Gastroesophageal sphincter (tissue), 3 donors: Measurements from ENCODE around the gene XYLT1.

ENCODE experiments used
- CTCF ChIP-seq, 4 experiments: fragments of 200-600 bp in 2 of 4; fragments of 450-650 bp in 2 of 4; sonication (generic) in 1 of 4; IDR thresholded peaks; one replicate each; pipeline ENCODE4 v1.5.1; 2017 to 2019; ENCODE audit warnings: antibody characterized with exemption in 4 of 4, mild to moderate bottlenecking in 2 of 4, moderate library complexity in 2 of 4
- POLR2A ChIP-seq, 2 donors: fragments of 450-650 bp; IDR thresholded peaks; one replicate each; pipeline ENCODE4 v1.6.1; 2017; ENCODE audit warnings: antibody characterized with exemption in 2 of 2, mild to moderate bottlenecking in 2 of 2, moderate library complexity in 1 of 2
- POLR2AphosphoS5 ChIP-seq: sonication (generic); formaldehyde crosslinking; IDR thresholded peaks from one replicate; pipeline ENCODE4 v1.6.1; 2017; ENCODE audit warnings: antibody characterized with exemption

DNA sequence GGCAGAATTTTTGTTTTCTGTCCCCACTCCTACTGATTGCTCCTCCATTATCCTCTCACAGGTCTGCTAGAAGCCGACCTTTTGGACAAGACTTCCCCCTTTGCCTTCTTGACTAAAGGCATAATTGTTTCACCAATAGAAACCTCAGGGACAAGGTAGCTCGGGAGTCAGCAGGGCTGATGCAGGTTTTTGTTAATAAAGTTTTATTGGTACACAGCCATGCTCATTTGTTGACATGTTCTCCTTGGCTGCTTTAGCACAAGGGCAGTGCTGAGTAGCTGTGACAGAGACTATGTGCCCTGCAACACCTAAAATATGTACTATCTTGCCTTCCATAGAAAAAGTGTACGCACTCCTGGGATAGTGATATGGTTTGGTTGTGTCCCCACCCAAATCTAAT, 271.6 kb downstream of the XYLT1 start:
- no peak for TF ChIP-seq CTCF (IDR thresholded peaks at IDR 0.05)
- no peak for TF ChIP-seq POLR2AphosphoS5
- TF ChIP-seq POLR2A (IDR thresholded peaks at IDR 0.05) = no peak
